Measurements from ENCODE around the gene CMC4.

The CMC4 gene

GRCh38 chrX:155069414-155069813 is 1.5 kb downstream of the CMC4 start:
- Histone ChIP-seq H2BK5ac (ENCODE audit: low read depth, low read length, poor library complexity, severe bottlenecking) (no peak overlapping the region), H3K4me1 (ENCODE audit: control insufficient read depth, insufficient read depth, low read depth, low read length) (peaks cover 8% of the 10 kb centered on the region), H2BK120ac (ENCODE audit: low read depth, low read length) (no peak overlapping the region)

GRCh38 chrX:155068165-155068564 is 2.8 kb downstream of the CMC4 start:
- Histone ChIP-seq H3K4ac (ENCODE audit: low read depth in 1 of 2, low read length in 2 of 2) (no peak overlapping the region), H3K4me2 (ENCODE audit: low read length, poor library complexity, severe bottlenecking) (peak overlapping the region; percentile 3)
- WGBS = 0% methylated on average over 1 of the region's 1 CpG

More at GRCh38 chrX:155069414-155069813, 1.5 kb downstream of the CMC4 start:
- H2AFZ ChIP-seq (ENCODE audit: low read depth, low read length) = no peak overlapping the region
- no peak overlapping the region for H2BK15ac ChIP-seq (ENCODE audit: low read depth, poor library complexity, severe bottlenecking)
- H3K9ac ChIP-seq (ENCODE audit: low read length) = peak overlapping the region; percentile 90
- H4K91ac ChIP-seq (ENCODE audit: low read length) = no peak overlapping the region
- no peaks in the 10 kb centered on the region for H3K9me3 ChIP-seq (ENCODE audit: control insufficient read depth, low read length)
- no peak overlapping the region for H3K4ac ChIP-seq (ENCODE audit: low read depth in 1 of 2, low read length in 2 of 2)
- H2BK12ac ChIP-seq (ENCODE audit: low read length in 2 of 2) = no peak overlapping the region
- WGBS = no CpG with 5 or more reads among the region's 1 CpG
- DNase-seq = no peak
- H3K4me3 ChIP-seq (ENCODE audit: insufficient read depth in 1 of 2, low read depth in 1 of 2, low read length in 2 of 2) = peak overlapping the region in 1 of 2 experiments; percentile 78
- no peak overlapping the region for H4K8ac ChIP-seq (ENCODE audit: low read length)
- H2AK5ac ChIP-seq (ENCODE audit: low read length, severe bottlenecking) = no peak overlapping the region
- peaks cover 0 to 7% of the 10 kb centered on the region in 2 experiments for H3K36me3 ChIP-seq (ENCODE audit: control insufficient read depth in 1 of 2, insufficient read depth in 2 of 2, low read depth in 1 of 2, low read length in 2 of 2)
- no peaks in the 10 kb centered on the region for H3K27me3 ChIP-seq (ENCODE audit: control insufficient read depth in 1 of 2, insufficient read depth in 1 of 2, low read length in 2 of 2)
- H3K14ac ChIP-seq (ENCODE audit: low read length in 2 of 2) = no peak overlapping the region
- no peak overlapping the region for H3K18ac ChIP-seq (ENCODE audit: low read depth in 1 of 2, low read length in 2 of 2)
- H3K27ac ChIP-seq (ENCODE audit: low read length, poor library complexity, severe bottlenecking) = no peak overlapping the region
- H3K79me1 ChIP-seq (replicated peaks; ENCODE audit: low read length, poor library complexity, severe bottlenecking) = peaks cover 4% of the 10 kb centered on the region
- H3K4me2 ChIP-seq (ENCODE audit: low read length, poor library complexity, severe bottlenecking) = no peak overlapping the region
- H3K23ac ChIP-seq (ENCODE audit: low read length in 2 of 2) = no peak overlapping the region

GRCh38 chrX:155065035-155065734 is 5.8 kb downstream of the CMC4 start:
- Histone ChIP-seq H3K27ac (ENCODE audit: low read length, poor library complexity, severe bottlenecking) (peak overlapping the region; percentile 38), H4K8ac (ENCODE audit: low read length) (no peak overlapping the region)

More at GRCh38 chrX:155068165-155068564, 2.8 kb downstream of the CMC4 start:
- peak; percentile 72 for DNase-seq
- H4K8ac ChIP-seq (ENCODE audit: low read length) = no peak overlapping the region
- peaks cover 4% of the 10 kb centered on the region for H3K79me1 ChIP-seq (replicated peaks; ENCODE audit: low read length, poor library complexity, severe bottlenecking)
- no peak overlapping the region for H2AK5ac ChIP-seq (ENCODE audit: low read length, severe bottlenecking)
- no peak overlapping the region for H3K9ac ChIP-seq (ENCODE audit: low read length)
- H3K4me1 ChIP-seq (ENCODE audit: control insufficient read depth, insufficient read depth, low read depth, low read length) = peaks cover 8% of the 10 kb centered on the region
- H2BK120ac ChIP-seq (ENCODE audit: low read depth, low read length) = no peak overlapping the region
- H3K9me3 ChIP-seq (ENCODE audit: control insufficient read depth, low read length) = no peaks in the 10 kb centered on the region
- no peak overlapping the region for H4K91ac ChIP-seq (ENCODE audit: low read length)
- H2AFZ ChIP-seq (ENCODE audit: low read depth, low read length) = no peak overlapping the region
- H3K36me3 ChIP-seq (ENCODE audit: control insufficient read depth in 1 of 2, insufficient read depth in 2 of 2, low read depth in 1 of 2, low read length in 2 of 2) = no peaks in the 10 kb centered on the region
- H3K14ac ChIP-seq (ENCODE audit: low read length in 2 of 2) = no peak overlapping the region
- H3K27me3 ChIP-seq (ENCODE audit: control insufficient read depth in 1 of 2, insufficient read depth in 1 of 2, low read length in 2 of 2) = no peaks in the 10 kb centered on the region
- no peak overlapping the region for H2BK5ac ChIP-seq (ENCODE audit: low read depth, low read length, poor library complexity, severe bottlenecking)
- peak overlapping the region; percentile 26 for H3K27ac ChIP-seq (ENCODE audit: low read length, poor library complexity, severe bottlenecking)
- H2BK12ac ChIP-seq (ENCODE audit: low read length in 2 of 2) = no peak overlapping the region
- H2BK15ac ChIP-seq (ENCODE audit: low read depth, poor library complexity, severe bottlenecking) = no peak overlapping the region
- no peak overlapping the region for H3K23ac ChIP-seq (ENCODE audit: low read length in 2 of 2)
- H3K4me3 ChIP-seq (ENCODE audit: insufficient read depth in 1 of 2, low read depth in 1 of 2, low read length in 2 of 2) = no peak overlapping the region
- H3K18ac ChIP-seq (ENCODE audit: low read depth in 1 of 2, low read length in 2 of 2) = no peak overlapping the region

GRCh38 chrX:155061760-155062159 is 9.2 kb downstream of the CMC4 start:
- Histone ChIP-seq H2BK120ac (ENCODE audit: low read depth, low read length) (no peak overlapping the region), H3K9me3 (ENCODE audit: control insufficient read depth, low read length) (no peaks in the 10 kb centered on the region), H3K36me3 (ENCODE audit: control insufficient read depth in 1 of 2, insufficient read depth in 2 of 2, low read depth in 1 of 2, low read length in 2 of 2) (peaks cover 0 to 18% of the 10 kb centered on the region in 2 experiments), H4K91ac (ENCODE audit: low read length) (no peak overlapping the region), H3K4me2 (ENCODE audit: low read length, poor library complexity, severe bottlenecking) (no peak overlapping the region), H2BK15ac (ENCODE audit: low read depth, poor library complexity, severe bottlenecking) (no peak overlapping the region), H3K79me1 (replicated peaks; ENCODE audit: low read length, poor library complexity, severe bottlenecking) (peaks cover 3% of the 10 kb centered on the region), H3K27me3 (ENCODE audit: control insufficient read depth in 1 of 2, insufficient read depth in 1 of 2, low read length in 2 of 2) (no peaks in the 10 kb centered on the region), H3K4me1 (ENCODE audit: control insufficient read depth, insufficient read depth, low read depth, low read length) (peaks cover 15% of the 10 kb centered on the region), H2BK5ac (ENCODE audit: low read depth, low read length, poor library complexity, severe bottlenecking) (no peak overlapping the region), H3K9ac (ENCODE audit: low read length) (no peak overlapping the region), H3K4ac (ENCODE audit: low read depth in 1 of 2, low read length in 2 of 2) (no peak overlapping the region), H3K18ac (ENCODE audit: low read depth in 1 of 2, low read length in 2 of 2) (no peak overlapping the region), H2AK5ac (ENCODE audit: low read length, severe bottlenecking) (no peak overlapping the region), H3K27ac (ENCODE audit: low read length, poor library complexity, severe bottlenecking) (no peak overlapping the region), H2AFZ (ENCODE audit: low read depth, low read length) (no peak overlapping the region), H4K8ac (ENCODE audit: low read length) (no peak overlapping the region), H3K4me3 (ENCODE audit: insufficient read depth in 1 of 2, low read depth in 1 of 2, low read length in 2 of 2) (no peak overlapping the region), H3K14ac (ENCODE audit: low read length in 2 of 2) (no peak overlapping the region), H3K23ac (ENCODE audit: low read length in 2 of 2) (no peak overlapping the region), H2BK12ac (ENCODE audit: low read length in 2 of 2) (no peak overlapping the region)
- 100% methylated on average over 1 of the region's 4 CpGs for WGBS
- no peak for DNase-seq

More at GRCh38 chrX:155065035-155065734, 5.8 kb downstream of the CMC4 start:
- no peak overlapping the region for H2BK15ac ChIP-seq (ENCODE audit: low read depth, poor library complexity, severe bottlenecking)
- H4K91ac ChIP-seq (ENCODE audit: low read length) = no peak overlapping the region
- H3K36me3 ChIP-seq (ENCODE audit: control insufficient read depth in 1 of 2, insufficient read depth in 2 of 2, low read depth in 1 of 2, low read length in 2 of 2) = peaks cover 0 to 16% of the 10 kb centered on the region in 2 experiments
- no peak overlapping the region for H2BK12ac ChIP-seq (ENCODE audit: low read length in 2 of 2)
- no peaks in the 10 kb centered on the region for H3K27me3 ChIP-seq (ENCODE audit: control insufficient read depth in 1 of 2, insufficient read depth in 1 of 2, low read length in 2 of 2)
- peak; percentile 43 for DNase-seq
- no peak overlapping the region for H3K18ac ChIP-seq (ENCODE audit: low read depth in 1 of 2, low read length in 2 of 2)
- no peak overlapping the region for H3K4ac ChIP-seq (ENCODE audit: low read depth in 1 of 2, low read length in 2 of 2)
- 97% methylated on average over 6 of the region's 8 CpGs for WGBS
- no peak overlapping the region for H3K9ac ChIP-seq (ENCODE audit: low read length)
- no peak overlapping the region for H3K4me3 ChIP-seq (ENCODE audit: insufficient read depth in 1 of 2, low read depth in 1 of 2, low read length in 2 of 2)
- H2AFZ ChIP-seq (ENCODE audit: low read depth, low read length) = no peak overlapping the region
- no peak overlapping the region for H2BK5ac ChIP-seq (ENCODE audit: low read depth, low read length, poor library complexity, severe bottlenecking)
- H3K14ac ChIP-seq (ENCODE audit: low read length in 2 of 2) = no peak overlapping the region
- no peak overlapping the region for H2AK5ac ChIP-seq (ENCODE audit: low read length, severe bottlenecking)
- no peaks in the 10 kb centered on the region for H3K9me3 ChIP-seq (ENCODE audit: control insufficient read depth, low read length)
- H2BK120ac ChIP-seq (ENCODE audit: low read depth, low read length) = no peak overlapping the region
- H3K4me2 ChIP-seq (ENCODE audit: low read length, poor library complexity, severe bottlenecking) = peak overlapping the region; percentile 39
- peaks cover 4% of the 10 kb centered on the region for H3K79me1 ChIP-seq (replicated peaks; ENCODE audit: low read length, poor library complexity, severe bottlenecking)
- H3K4me1 ChIP-seq (ENCODE audit: control insufficient read depth, insufficient read depth, low read depth, low read length) = peaks cover 8% of the 10 kb centered on the region
- no peak overlapping the region for H3K23ac ChIP-seq (ENCODE audit: low read length in 2 of 2)
